GM12892 (cell line): ENCODE results near the gene ITGB5.

Source experiments
- DNase-seq: peaks from one replicate; pipeline ENCODE4 v3.0.0; 2011; ENCODE audit not compliant: insufficient read length
- FAIRE-seq: peaks from 2 replicates; lab custom pipeline; 2011; peaks lifted over from hg19 to GRCh38; lab: Jason Lieb, UNC
- POLR2A ChIP-seq: IDR thresholded peaks from 2 replicates; pipeline ENCODE4 v1.6.1; 2011; ENCODE audit warnings: low read depth, low read length, control low read depth
- POLR2AphosphoS5 ChIP-seq: IDR thresholded peaks from 2 replicates; pipeline ENCODE4 v1.6.1; 2011; ENCODE audit warnings: low read depth, low read length, control low read depth
- TAF1 ChIP-seq: IDR thresholded peaks from 2 replicates; pipeline ENCODE4 v1.6.1; 2011; ENCODE audit warnings: low read depth, mild to moderate bottlenecking, control low read depth, low read length, borderline replicate concordance

Gene ITGB5

DNA sequence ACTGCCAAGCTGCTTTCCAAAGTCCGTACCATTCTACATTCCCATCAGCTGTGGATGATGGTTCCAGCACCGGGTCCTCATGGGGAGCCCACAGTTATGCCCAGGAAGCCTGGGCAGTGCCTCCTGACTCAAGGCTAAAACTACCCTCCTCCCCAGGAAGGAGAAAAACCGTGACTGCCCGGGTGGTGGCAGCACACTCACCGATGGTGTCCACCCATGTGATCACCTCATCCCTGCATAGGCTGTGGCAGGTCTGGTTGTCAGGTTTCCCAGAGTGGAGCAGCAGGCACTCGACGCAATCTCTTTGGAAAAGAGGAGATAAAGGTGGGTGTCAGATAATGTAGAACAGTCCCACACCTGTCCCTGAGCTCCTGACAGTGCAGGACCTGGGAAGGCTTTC is 118.4 kb downstream of the ITGB5 start:
- peak; percentile 36 for DNase-seq
- FAIRE-seq, result no peak
- TF ChIP-seq POLR2A (no peak), TAF1 (no peak), POLR2AphosphoS5 (no peak)

GRCh38 chr3:124767691-124768090 is 119.5 kb downstream of the ITGB5 start:
- TF ChIP-seq POLR2AphosphoS5 (no peak), TAF1 (no peak), POLR2A (no peak)
- DNase-seq (no peak), FAIRE-seq (no peak)

- DNase-seq (no peak), FAIRE-seq (no peak)
- TF ChIP-seq POLR2AphosphoS5 (no peak), TAF1 (no peak), POLR2A (no peak)
These were observed 119.9 kb downstream of the ITGB5 start for GRCh38 chr3:124767264-124767663.

- no peak for DNase-seq
- TF ChIP-seq POLR2A (no peak), POLR2AphosphoS5 (no peak), TAF1 (no peak)
- FAIRE-seq, result no peak
These were observed 120.8 kb downstream of the ITGB5 start for GRCh38 chr3:124766113-124767095.

- DNase-seq, result no peak
- no peak for TF ChIP-seq TAF1
- TF ChIP-seq POLR2A, result no peak
- TF ChIP-seq POLR2AphosphoS5, result no peak
- FAIRE-seq, result no peak
These were observed 121.8 kb downstream of the ITGB5 start for GRCh38 chr3:124765197-124765840.

DNA sequence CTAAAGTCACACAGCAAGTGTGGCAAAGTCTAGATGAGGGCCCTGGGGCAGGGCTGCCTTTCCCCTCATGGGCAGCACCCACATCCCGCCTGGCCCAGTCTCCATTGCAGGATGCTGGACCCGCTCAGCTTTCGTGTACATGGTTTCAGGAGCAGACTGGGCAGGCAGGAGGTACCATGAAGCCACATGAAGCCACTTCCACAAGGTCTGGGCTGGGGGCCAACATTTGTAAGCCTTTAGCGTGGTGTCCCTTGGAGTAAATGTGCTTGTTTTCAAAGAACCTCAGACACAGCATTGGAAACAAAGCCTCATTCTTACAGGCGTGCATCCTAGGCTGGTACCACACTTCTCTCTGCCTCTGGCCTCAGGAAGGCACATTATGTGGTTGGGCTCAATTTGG is 122.4 kb downstream of the ITGB5 start:
- FAIRE-seq (no peak), DNase-seq (no peak)
- TF ChIP-seq POLR2AphosphoS5 (no peak), POLR2A (no peak), TAF1 (no peak)

DNA sequence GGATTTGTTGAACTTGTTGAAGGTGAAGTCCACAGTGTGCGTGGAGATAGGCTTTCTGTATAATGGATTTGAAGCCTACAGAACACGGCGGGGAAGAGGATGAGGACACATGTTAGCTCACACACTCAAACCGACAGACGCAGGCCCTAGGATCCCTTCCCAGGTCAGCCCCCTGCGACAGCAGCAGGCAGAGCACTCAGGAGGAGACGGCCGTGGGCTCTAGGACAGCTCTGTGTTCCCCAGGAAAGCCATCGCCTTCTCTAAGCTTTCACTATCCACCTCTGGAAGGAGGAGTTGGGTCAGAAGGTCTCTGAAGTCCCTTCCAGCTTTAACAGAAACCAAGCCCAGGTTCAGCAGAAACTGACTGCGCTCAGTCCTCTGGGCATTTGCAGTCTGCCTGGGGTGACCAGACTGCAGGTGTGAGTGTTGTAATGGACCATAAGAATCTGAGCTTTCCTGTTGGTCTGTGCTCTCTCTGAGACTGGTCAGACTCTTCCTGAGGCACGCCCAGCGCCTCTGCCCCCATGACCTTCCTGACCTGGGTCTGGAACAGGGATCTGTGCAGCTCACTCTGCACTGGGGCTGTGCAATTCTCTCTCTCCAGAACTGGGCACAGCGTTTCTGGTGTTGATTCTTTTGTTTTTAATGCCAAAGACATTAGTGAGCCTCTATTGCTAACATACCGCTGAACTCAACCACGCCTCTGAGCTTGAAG is 123.4 kb downstream of the ITGB5 start:
- DNase-seq, result no peak
- no peak for FAIRE-seq
- TF ChIP-seq TAF1, result no peak
- TF ChIP-seq POLR2AphosphoS5, result no peak
- no peak for TF ChIP-seq POLR2A

DNA sequence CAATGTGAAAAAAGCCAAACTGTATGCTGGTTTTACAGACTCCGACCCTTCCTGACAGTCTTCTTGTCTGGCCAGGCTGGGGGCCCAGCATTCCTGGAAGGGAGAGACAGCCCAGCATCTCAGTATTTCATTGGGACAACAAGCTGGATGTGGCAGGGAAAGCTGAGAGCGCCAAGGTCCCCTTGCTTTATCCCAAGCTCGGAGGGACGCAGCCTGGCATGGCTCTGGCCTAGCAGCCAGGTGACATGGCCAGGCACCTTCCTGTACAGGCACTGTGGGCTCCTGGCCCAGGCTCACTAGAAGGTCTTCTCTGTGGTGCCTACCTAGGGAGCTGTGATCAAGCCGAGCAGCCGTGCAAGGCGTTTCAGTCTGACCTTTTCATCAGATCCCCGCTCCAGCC is 124.0 kb downstream of the ITGB5 start:
- no peak for FAIRE-seq

GRCh38 chr3:124762661-124763011 is 124.5 kb downstream of the ITGB5 start:
- TF ChIP-seq POLR2AphosphoS5 (no peak), TAF1 (no peak)

More for the DNA sequence above, 124.0 kb downstream of the ITGB5 start:
- no peak for DNase-seq
- TF ChIP-seq POLR2A (no peak), TAF1 (no peak), POLR2AphosphoS5 (no peak)

GRCh38 chr3:124761935-124762660 is 125.1 kb downstream of the ITGB5 start:
- no peak for DNase-seq
- FAIRE-seq, result no peak
- TF ChIP-seq TAF1, result no peak
- no peak for TF ChIP-seq POLR2AphosphoS5
- TF ChIP-seq POLR2A, result no peak

More at GRCh38 chr3:124762661-124763011, 124.5 kb downstream of the ITGB5 start:
- FAIRE-seq (no peak), DNase-seq (no peak)

- no peak for TF ChIP-seq POLR2A
- no peak for TF ChIP-seq POLR2AphosphoS5
- no peak for TF ChIP-seq TAF1
- DNase-seq, result peak; percentile 58
- FAIRE-seq, result peak; percentile 94
These were observed 125.8 kb downstream of the ITGB5 start for GRCh38 chr3:124761250-124761796.

DNA sequence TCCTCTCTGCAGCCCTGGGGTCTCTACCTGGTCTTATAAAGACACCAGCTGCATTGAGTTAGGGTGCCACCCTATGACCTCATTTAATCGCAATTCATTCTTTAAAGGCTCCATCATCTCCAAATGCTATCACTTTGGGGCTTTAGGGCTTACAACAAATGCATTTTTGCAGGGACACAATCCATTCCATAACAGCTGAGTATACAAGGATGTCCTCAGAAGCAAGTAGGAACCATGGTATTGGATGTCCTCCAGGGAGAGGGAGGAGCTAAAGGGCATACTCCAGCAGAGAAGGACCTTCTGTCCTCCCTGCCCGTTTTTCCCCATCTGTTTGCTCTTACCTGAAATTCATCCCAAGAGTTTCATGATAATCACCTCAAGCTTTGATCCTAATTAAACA is 126.6 kb downstream of the ITGB5 start:
- DNase-seq (no peak), FAIRE-seq (peak; percentile 9)
- TF ChIP-seq POLR2AphosphoS5 (no peak), POLR2A (no peak), TAF1 (no peak)
